ENCODE results near the gene RNF38.

- no peak for TF ChIP-seq POLR2A (IDR thresholded peaks at IDR 0.05)
- TF ChIP-seq CTCF (IDR thresholded peaks at IDR 0.05): no peak
Observed at GRCh38 chr9:36437790-36438189, 37.7 kb upstream of the RNF38 start.

Measured in vagina (tissue), 2 donors.